ENCODE data around the gene XPO5.

Gene XPO5

DNA sequence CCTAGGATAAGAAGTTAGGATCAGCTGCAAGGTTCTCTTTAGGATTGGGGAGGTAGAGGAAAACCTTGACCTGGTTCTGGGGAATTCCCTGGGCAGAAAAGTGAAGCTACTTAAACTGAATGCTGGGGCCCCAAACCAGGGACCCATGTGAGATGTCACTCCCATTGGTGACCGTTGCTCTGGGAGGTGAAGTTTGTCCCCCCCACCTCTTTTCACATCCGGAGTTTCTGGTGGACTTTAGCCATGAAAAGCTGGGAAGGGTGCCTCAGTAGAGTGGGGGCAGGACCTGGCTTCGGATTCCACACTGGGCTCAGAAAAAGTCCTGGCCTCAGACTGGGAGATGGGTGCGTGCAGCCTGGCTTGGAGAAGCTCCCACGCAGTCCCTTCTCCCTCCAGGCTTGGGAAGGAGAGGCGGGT lies 85.3 kb downstream of the XPO5 start:
- H3K9me3 Mint-ChIP-seq (ENCODE audit: low read depth), result no peaks in the 10 kb centered on the region
- no peaks in the 10 kb centered on the region for H3K27me3 Mint-ChIP-seq
- H3K4me3 Mint-ChIP-seq, result no peak overlapping the region
- no peaks in the 10 kb centered on the region for H3K36me3 Mint-ChIP-seq
- H3K4me1 Mint-ChIP-seq (ENCODE audit: low read depth), result peaks cover 24% of the 10 kb centered on the region
- no peak overlapping the region for H3K27ac Mint-ChIP-seq

DNA sequence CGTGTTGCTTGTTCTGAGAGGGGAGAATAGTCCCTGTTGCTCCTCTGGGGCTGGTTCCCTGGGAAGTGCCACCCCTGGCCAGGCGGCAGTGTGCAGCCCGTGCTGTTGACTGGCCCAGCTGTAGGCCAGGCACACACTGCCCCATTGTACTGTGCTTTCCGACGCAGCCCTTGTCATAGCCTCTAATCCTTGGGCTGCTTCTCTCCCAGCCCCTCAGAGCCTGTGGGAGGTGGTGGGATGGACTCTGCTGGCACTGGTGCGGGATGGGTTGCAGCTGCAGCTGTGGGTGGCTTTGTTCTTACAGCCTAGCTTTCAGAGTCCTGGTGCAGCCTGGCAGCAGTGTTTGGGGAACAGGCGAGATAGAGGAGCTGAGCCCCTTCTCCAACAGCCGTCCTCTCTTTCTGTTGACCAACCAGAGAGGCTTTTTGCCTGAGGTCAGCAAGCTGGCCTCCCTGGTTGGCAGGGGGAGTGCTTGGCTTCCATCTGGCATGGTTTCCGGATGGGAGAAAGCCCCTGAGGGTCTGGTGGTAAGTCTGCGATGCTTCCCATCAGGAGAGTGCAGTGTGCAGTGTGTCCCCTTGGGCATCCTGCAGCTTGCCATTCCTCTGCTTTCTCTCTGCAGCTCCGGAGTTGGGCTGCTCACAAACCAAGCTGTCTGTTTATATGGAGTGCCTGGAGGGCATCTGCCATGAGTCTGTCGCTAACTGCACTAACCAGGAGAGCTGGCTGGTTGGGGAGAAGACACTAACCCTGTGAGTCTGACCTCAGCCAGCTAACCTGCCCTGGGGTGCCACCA lies 86.4 kb downstream of the XPO5 start:
- no peak overlapping the region for H3K4me3 Mint-ChIP-seq
- peaks cover 15% of the 10 kb centered on the region for H3K4me1 Mint-ChIP-seq (ENCODE audit: low read depth)
- H3K9me3 Mint-ChIP-seq (ENCODE audit: low read depth), result no peaks in the 10 kb centered on the region
- no peaks in the 10 kb centered on the region for H3K27me3 Mint-ChIP-seq
- no peak overlapping the region for H3K27ac Mint-ChIP-seq
- H3K36me3 Mint-ChIP-seq, result no peaks in the 10 kb centered on the region

DNA sequence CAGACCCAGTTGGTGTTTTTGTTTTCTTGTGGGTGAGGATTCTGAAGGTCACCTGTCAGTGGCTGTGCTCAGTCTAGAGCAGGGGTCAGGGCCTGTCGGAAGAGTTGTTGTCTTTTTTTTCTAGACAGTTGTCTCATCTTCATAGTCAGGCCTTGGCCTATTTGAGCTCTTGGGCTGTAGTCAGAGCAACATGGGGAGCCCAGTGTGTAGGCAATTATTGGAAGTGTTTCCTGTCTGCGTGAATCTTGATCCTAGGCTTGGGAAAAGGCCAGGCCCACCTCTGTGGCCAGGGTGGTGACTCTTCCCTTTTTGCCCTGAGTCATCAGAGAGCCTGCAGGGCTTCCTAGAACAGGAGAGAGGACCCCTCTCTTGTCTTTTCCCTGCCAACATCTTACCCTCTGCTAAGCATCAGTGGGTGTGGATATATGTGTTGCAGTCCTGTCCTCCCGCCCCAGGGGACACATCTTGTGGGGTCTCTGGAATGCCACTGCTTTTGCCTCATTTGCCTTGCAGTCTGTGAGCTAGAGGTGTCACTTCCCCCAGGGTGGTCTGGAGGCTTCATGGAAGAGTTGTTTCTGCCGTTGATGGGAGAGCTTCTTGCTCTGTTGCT lies 87.1 kb downstream of the XPO5 start:
- H3K27ac Mint-ChIP-seq, result no peak overlapping the region
- H3K9me3 Mint-ChIP-seq (ENCODE audit: low read depth), result no peaks in the 10 kb centered on the region
- peaks cover 9% of the 10 kb centered on the region for H3K4me1 Mint-ChIP-seq (ENCODE audit: low read depth)
- no peak overlapping the region for H3K4me3 Mint-ChIP-seq
- H3K36me3 Mint-ChIP-seq, result no peaks in the 10 kb centered on the region
- no peaks in the 10 kb centered on the region for H3K27me3 Mint-ChIP-seq

DNA sequence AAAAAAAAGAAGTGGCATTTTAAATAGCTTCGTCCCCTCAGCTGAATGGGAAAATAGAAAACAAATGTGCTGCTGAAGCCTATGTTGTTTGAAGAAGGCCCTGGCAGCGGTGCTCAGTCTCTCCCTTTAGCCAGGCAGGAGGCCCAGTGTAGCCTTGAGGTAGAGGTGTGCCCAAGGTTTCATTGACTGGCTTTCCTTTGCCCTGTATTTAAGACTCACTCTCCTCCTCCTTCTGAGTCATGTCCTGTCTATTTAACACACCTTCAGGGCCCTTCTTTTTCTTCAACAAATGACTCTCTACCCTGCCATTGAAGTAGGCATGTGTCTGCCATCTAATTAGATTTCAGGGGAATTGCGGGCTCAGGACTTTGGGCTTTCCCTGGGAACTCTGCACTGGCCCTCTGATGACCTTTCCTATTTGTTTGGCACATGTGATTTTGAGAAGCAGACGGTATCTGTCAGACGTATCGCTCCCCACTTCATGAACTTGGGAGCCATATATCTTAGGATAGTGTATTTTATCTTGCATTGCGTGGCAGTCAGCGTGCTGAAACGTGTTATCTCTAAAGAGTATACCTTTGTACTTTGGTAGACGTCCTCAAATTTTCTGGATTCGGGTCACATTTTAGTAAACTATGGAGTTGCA lies 94.1 kb downstream of the XPO5 start:
- Mint-ChIP-seq H3K9me3 (ENCODE audit: low read depth) (no peaks in the 10 kb centered on the region), H3K36me3 (peaks cover 2% of the 10 kb centered on the region), H3K4me3 (peak overlapping the region; percentile 17), H3K27me3 (no peaks in the 10 kb centered on the region), H3K27ac (no peak overlapping the region), H3K4me1 (ENCODE audit: low read depth) (peaks cover 55% of the 10 kb centered on the region)

DNA sequence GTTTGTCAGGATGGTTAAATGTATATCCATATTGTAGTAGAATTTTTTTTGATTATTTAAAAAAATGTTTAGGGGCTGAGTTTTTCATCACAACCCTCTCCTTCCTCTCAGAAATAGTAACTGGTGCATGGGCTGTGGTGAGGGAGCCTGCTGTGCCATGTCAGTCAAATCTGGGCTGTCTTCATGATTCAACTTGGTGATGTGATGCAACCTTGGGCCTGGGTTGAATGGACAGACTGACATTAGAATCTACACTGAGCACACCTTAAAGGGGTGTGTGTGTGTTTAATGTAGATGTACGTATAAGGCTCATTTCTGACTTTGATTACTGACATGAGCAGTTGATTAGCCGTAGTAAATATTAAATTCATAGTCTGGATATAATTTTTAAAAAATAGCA lies 94.8 kb downstream of the XPO5 start:
- Mint-ChIP-seq H3K4me3 (no peak overlapping the region), H3K4me1 (ENCODE audit: low read depth) (peaks cover 58% of the 10 kb centered on the region), H3K27me3 (no peaks in the 10 kb centered on the region), H3K27ac (no peak overlapping the region), H3K9me3 (ENCODE audit: low read depth) (no peaks in the 10 kb centered on the region), H3K36me3 (peaks cover 2% of the 10 kb centered on the region)

DNA sequence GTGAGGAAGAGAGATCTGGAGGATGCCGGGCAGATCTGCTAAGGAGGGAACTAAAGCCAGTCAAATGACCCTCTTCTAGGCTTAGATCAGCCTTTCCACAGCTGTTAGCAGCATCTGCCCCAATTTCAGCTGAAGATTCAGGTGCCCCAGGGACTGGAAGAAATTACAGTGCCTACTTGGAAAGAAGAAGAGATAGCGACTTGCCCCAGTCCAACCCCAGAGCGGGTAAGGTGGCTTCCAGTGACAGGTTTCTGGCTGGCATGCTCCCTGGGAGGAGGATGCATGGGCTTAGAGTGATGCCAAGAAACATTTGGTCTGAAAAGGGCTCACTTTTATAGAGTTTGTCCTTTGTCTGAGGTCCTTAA lies 97.8 kb downstream of the XPO5 start:
- H3K9me3 Mint-ChIP-seq (ENCODE audit: low read depth), result no peaks in the 10 kb centered on the region
- H3K4me1 Mint-ChIP-seq (ENCODE audit: low read depth), result peaks cover 51% of the 10 kb centered on the region

DNA sequence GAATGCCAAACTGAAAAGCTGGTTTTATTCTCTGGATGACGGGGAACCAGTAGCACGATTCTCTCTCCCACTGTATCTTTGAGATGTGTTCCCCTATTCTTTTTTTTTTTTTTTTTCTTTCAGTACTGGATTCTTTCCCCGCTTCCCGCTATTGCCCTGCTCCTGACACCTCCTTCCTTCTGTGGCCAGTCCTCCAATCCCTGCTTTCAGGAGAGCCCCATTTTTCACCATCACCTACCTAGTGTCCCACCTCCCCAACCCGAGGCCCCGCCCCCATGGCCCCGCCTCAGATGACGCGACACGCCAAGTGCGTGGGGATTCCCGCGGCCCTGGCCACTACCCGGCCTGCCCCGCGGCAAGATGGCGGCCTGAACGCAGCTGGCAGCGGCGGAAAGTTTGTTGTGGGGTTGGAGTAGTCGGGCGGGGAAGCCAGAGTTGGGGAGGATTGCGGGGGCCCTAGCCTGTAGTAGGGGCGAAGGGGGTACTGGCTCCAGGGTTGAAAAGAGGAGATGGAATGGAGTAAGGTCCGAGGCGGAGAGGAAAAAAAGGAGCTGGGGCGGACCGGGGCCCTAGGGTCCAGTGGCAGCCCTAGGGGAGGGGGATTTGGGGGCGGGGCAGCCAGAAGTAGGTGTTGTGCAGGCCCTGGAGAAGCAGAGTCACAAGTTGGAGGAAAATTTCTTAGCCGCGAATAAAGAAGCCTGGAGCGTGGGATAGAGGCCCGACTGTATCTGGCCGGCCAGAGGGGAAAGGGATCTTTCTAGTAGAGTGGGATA lies 98.4 kb downstream of the XPO5 start, which contains the start of gene TJAP1:
Gene TJAP1 (plus strand): TSS at position 336 of the 773 bp plus-strand sequence. CDS start 21,432 bp downstream, outside the sequence.
- Mint-ChIP-seq H3K4me1 (ENCODE audit: low read depth) (peaks cover 49% of the 10 kb centered on the region), H3K36me3 (peaks cover 2% of the 10 kb centered on the region), H3K9me3 (ENCODE audit: low read depth) (no peaks in the 10 kb centered on the region), H3K27me3 (no peaks in the 10 kb centered on the region), H3K27ac (peak within 1 kb of the TSS; percentile 85), H3K4me3 (peak within 1 kb of the TSS; percentile 89)

More for the DNA sequence above, 97.8 kb downstream of the XPO5 start:
- peaks cover 2% of the 10 kb centered on the region for H3K36me3 Mint-ChIP-seq
- no peaks in the 10 kb centered on the region for H3K27me3 Mint-ChIP-seq
- peak overlapping the region; percentile 89 for H3K4me3 Mint-ChIP-seq
- H3K27ac Mint-ChIP-seq, result peak overlapping the region; percentile 85

DNA sequence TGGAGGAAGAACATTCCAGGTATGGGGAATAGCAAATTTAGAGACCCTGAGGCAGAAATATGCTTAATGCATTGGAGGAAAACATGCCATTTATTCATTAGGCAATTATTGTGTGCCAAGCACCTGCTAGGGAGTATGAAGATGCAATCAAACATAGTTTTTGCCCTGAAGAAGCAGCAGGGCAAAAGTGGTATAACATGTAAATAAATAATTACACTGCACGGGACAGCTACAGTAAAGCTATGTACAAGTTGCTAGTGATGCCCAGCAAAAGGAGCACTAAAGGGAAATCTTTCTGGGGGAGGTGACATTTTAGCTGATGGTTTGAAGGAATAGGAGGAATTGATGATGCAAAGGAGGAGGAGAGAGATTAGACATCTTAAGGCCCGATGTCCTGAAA lies 99.1 kb downstream of the XPO5 start:
- Mint-ChIP-seq H3K27ac (peak overlapping the region; percentile 85), H3K4me1 (ENCODE audit: low read depth) (peaks cover 42% of the 10 kb centered on the region), H3K27me3 (no peaks in the 10 kb centered on the region), H3K36me3 (peaks cover under 1% of the 10 kb centered on the region), H3K9me3 (ENCODE audit: low read depth) (no peaks in the 10 kb centered on the region), H3K4me3 (peak overlapping the region; percentile 89)

DNA sequence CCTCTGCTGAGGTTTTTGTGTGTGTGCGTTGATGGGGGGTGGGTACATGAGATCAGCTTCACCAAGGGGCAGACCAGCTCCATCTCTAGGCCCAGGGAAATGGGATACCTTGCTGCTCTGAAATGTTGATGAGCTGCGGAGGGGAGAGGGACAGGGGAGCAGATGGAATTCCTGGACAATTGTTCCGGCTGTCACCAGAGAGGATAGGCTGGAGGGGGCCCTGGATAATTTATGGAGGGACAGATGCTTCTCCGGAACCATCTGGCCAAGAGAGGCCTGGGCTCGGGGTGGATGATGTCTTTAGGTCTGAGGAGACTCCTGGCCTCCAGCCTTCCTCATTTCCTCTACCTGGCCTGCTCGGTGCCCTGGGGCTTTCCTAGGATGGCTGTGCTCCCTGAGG lies 100.3 kb downstream of the XPO5 start:
- Mint-ChIP-seq H3K27me3 (no peaks in the 10 kb centered on the region), H3K4me1 (ENCODE audit: low read depth) (peaks cover 33% of the 10 kb centered on the region), H3K4me3 (no peak overlapping the region), H3K27ac (no peak overlapping the region), H3K9me3 (ENCODE audit: low read depth) (no peaks in the 10 kb centered on the region), H3K36me3 (no peaks in the 10 kb centered on the region)

DNA sequence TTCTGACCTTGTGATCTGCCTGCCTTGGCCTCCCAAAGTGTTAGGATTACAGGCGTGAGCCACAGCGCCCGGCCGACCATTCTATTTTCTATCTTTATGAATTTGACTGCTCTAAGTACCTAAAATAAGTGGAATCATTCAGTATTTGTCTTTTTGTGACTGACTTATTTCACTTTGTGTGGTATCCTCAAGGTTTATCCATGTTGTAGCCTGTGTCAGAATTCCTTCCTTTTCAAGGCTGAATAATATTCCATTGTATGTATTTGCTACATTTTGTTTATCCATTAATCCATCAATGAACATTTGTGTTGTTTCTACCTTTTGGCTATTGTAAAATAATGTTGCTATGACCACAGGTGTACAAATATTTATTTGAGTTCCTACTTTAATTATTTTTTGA lies 103.3 kb downstream of the XPO5 start:
- no peak overlapping the region for H3K4me3 Mint-ChIP-seq
- no peaks in the 10 kb centered on the region for H3K9me3 Mint-ChIP-seq (ENCODE audit: low read depth)
- H3K27me3 Mint-ChIP-seq, result peaks cover 5% of the 10 kb centered on the region
- H3K36me3 Mint-ChIP-seq, result no peaks in the 10 kb centered on the region
- H3K4me1 Mint-ChIP-seq (ENCODE audit: low read depth), result peaks cover 11% of the 10 kb centered on the region
- no peak overlapping the region for H3K27ac Mint-ChIP-seq

Measured in activated naive CD8-positive, alpha-beta T cell (primary cell).